IMR-90 (cell line): Measurements from ENCODE around the gene PLXNC1. TPM values are rescaled to one million over a fixed set of nuclear protein-coding genes. Genes with fewer than 3 reads are reported as not detected.

Experiments
- ATAC-seq: fragments of 200-7000 bp; cut with Tn5 transposase; 2 replicates; pipeline ENCODE4 v1.9.1; 2020; ENCODE audit warnings: low read depth, mild to moderate bottlenecking, moderate library complexity
- BruUV-seq: library from RNA; stranded (reverse); fragments of 400-500 nt; replicated peaks from 2 replicates; lab custom pipeline; 2021; lab: Mats Ljungman, UMichigan
- CTCF ChIA-PET: fragments of 300-600 bp; formaldehyde crosslinking; extraction: SDS; loops from one replicate; lab custom pipeline; 2021; ENCODE audit warnings: antibody characterized with exemption; lab: Yijun Ruan, JAX
- POLR2A ChIA-PET: fragments of 300-600 bp; sonication (Branson Sonifier 250); formaldehyde crosslinking; loops from one replicate; lab custom pipeline; 2022; ENCODE audit warnings: antibody characterized with exemption; ENCODE audit not compliant: unreplicated experiment; lab: Charles Lee
- DNase-seq: peaks from one replicate; pipeline ENCODE4 v3.0.0; 2013
- H2AFZ ChIP-seq: replicated peaks from 2 replicates; pipeline ENCODE3; 2013; ENCODE audit warnings: low read length, mild to moderate bottlenecking; ENCODE audit not compliant: poor library complexity
- H2AK5ac ChIP-seq: 2 replicates; pipeline ENCODE4 v1.6.1; 2013; ENCODE audit warnings: low read depth, low read length, inconsistent platforms
- H2AK9ac ChIP-seq: replicated peaks from 2 replicates; pipeline ENCODE3; 2013; ENCODE audit warnings: mild to moderate bottlenecking, low read depth, low read length, moderate library complexity; ENCODE audit not compliant: poor library complexity
- H2BK120ac ChIP-seq: 2 replicates; pipeline ENCODE4 v1.6.1; 2013; ENCODE audit warnings: low read depth, low read length, inconsistent platforms
- H2BK15ac ChIP-seq: 3 replicates; pipeline ENCODE4 v1.6.1; 2013; ENCODE audit warnings: low read depth, low read length, inconsistent platforms
- H2BK20ac ChIP-seq: 2 replicates; pipeline ENCODE4 v1.6.1; 2013; ENCODE audit warnings: low read depth, mild to moderate bottlenecking, inconsistent platforms, low read length, moderate library complexity
- H2BK5ac ChIP-seq: 2 replicates; pipeline ENCODE4 v1.6.1; 2013; ENCODE audit warnings: mild to moderate bottlenecking, low read depth, low read length, inconsistent platforms; ENCODE audit not compliant: poor library complexity, severe bottlenecking
- H3K14ac ChIP-seq: replicated peaks from 2 replicates; pipeline ENCODE4 v1.6.1; 2013; ENCODE audit warnings: low read depth, low read length, inconsistent platforms
- H3K18ac ChIP-seq: 2 replicates; pipeline ENCODE4 v1.6.1; 2013; ENCODE audit warnings: low read depth, low read length, control low read depth
- H3K23ac ChIP-seq: 2 replicates; pipeline ENCODE4 v1.6.1; 2013; ENCODE audit warnings: low read depth, low read length, inconsistent platforms
- H3K27ac ChIP-seq: 2 replicates; pipeline ENCODE4 v1.5.1; 2013; ENCODE audit warnings: mild to moderate bottlenecking, control low read depth, low read length; ENCODE audit not compliant: insufficient read depth
- H3K27me3 ChIP-seq: 2 replicates; pipeline ENCODE4 v1.6.1; 2013; ENCODE audit warnings: low read length; ENCODE audit not compliant: control insufficient read depth, insufficient read depth
- H3K36me3 ChIP-seq: 2 replicates; pipeline ENCODE4 v1.6.1; 2013; ENCODE audit warnings: low read length, mixed read lengths; ENCODE audit not compliant: control insufficient read depth, insufficient read depth
- H3K4ac ChIP-seq: 2 replicates; pipeline ENCODE4 v1.6.1; 2013; ENCODE audit warnings: low read depth, low read length, inconsistent platforms
- H3K4me1 ChIP-seq: 2 replicates; pipeline ENCODE4 v1.6.1; 2013; ENCODE audit warnings: low read length, mixed read lengths; ENCODE audit not compliant: control insufficient read depth, insufficient read depth
- H3K4me2 ChIP-seq: 2 replicates; pipeline ENCODE4 v1.6.1; 2013; ENCODE audit warnings: low read depth, mild to moderate bottlenecking, control low read depth, low read length, moderate library complexity
- H3K4me3 ChIP-seq: 2 replicates; pipeline ENCODE4 v1.5.1; 2013; ENCODE audit warnings: low read depth, mild to moderate bottlenecking, control low read depth, low read length, moderate library complexity; ENCODE audit not compliant: insufficient read depth
- H3K56ac ChIP-seq: 2 replicates; pipeline ENCODE4 v1.6.1; 2013; ENCODE audit warnings: low read length, inconsistent platforms; ENCODE audit not compliant: insufficient read depth; ENCODE audit errors: extremely low read depth
- H3K79me1 ChIP-seq, 2 experiments: 2 replicates each; pipeline ENCODE4 v1.6.1; 2013; ENCODE audit warnings: low read length in 2 of 2, inconsistent platforms in 1 of 2, low read depth in 1 of 2
- H3K9ac ChIP-seq: 2 replicates; pipeline ENCODE4 v1.6.1; 2013; ENCODE audit warnings: low read depth, low read length, control low read depth
- H3K9me1 ChIP-seq: 2 replicates; pipeline ENCODE4 v1.6.1; 2013; ENCODE audit warnings: low read length, inconsistent platforms; ENCODE audit not compliant: insufficient read depth
- H3K9me3 ChIP-seq: 2 replicates; pipeline ENCODE4 v1.6.1; 2013; ENCODE audit warnings: low read length; ENCODE audit not compliant: control insufficient read depth, insufficient read depth
- H4K20me1 ChIP-seq: 2 replicates; pipeline ENCODE4 v1.6.1; 2013; ENCODE audit warnings: low read length, inconsistent platforms; ENCODE audit not compliant: insufficient read depth
- H4K5ac ChIP-seq: 2 replicates; pipeline ENCODE4 v1.6.1; 2013; ENCODE audit warnings: mild to moderate bottlenecking, low read depth, low read length, control low read depth
- H4K8ac ChIP-seq, 2 experiments: 2 replicates each; pipeline ENCODE4 v1.6.1; 2013; ENCODE audit warnings: low read depth in 2 of 2, low read length in 2 of 2, control low read depth in 1 of 2, inconsistent platforms in 1 of 2
- H4K91ac ChIP-seq: 2 replicates; pipeline ENCODE4 v1.6.1; 2013; ENCODE audit warnings: low read depth, low read length, inconsistent platforms; ENCODE audit not compliant: insufficient read depth
- BHLHE40 ChIP-seq: fragments of 150-350 bp; IDR thresholded peaks from 2 replicates; pipeline ENCODE4 v1.6.1; 2016; ENCODE audit warnings: mild to moderate bottlenecking, low read depth, low read length
- CHD1 ChIP-seq: IDR thresholded peaks from 2 replicates; pipeline ENCODE4 v1.6.1; 2012; ENCODE audit warnings: low read depth, low read length, improper control_type of control experiment
- SMC3 ChIP-seq: fragments of 150-350 bp; IDR thresholded peaks from 2 replicates; pipeline ENCODE4 v1.6.1; 2016; ENCODE audit warnings: low read depth, mild to moderate bottlenecking, antibody characterized with exemption, low read length, moderate library complexity
- WGBS, 2 experiments: methylation state at CpG; one replicate each; pipeline versions ENCODE4 v1.1.5 to v1.1.7; 2013; ENCODE audit warnings: missing lambda C conversion rate in 2 of 2; ENCODE audit not compliant: insufficient read length in 1 of 2; ENCODE audit errors: extremely low coverage in 2 of 2; 5-methylcytosine and 5-hydroxymethylcytosine counted together
- dilution Hi-C: fragments of 300-500 bp; cut with HindIII; formaldehyde crosslinking; loops from one replicate; pipeline ENCODE4 v1.14.3; 2018; ENCODE audit warnings: low sequenced_read_pairs; ENCODE audit not compliant: unreplicated experiment
- in situ Hi-C: fragments of 300-500 bp; cut with MboI; formaldehyde crosslinking; loops from 3 replicates; pipeline ENCODE4 v1.14.3; 2019; ENCODE audit warnings: low sequenced_read_pairs, inconsistent platforms, mixed read lengths
- intact Hi-C: fragments of 100-400 bp; cut with micrococcal nuclease; formaldehyde crosslinking; loops from 2 replicates; pipeline ENCODE4 v1.10.0; 2022
- polyA plus RNA-seq, 3 experiments: library from polyadenylated mRNA; depleted of rRNA; stranded (reverse); fragments of >200 nt; gene quantifications; 2 replicates each; pipeline ENCODE4 v1.2.3, GENCODE V29; 2012; ENCODE audit warnings: low replicate concordance in 1 of 3
- total RNA-seq: library from RNA; depleted of rRNA; stranded (reverse); fragments of >200 nt; gene quantifications from 2 replicates; pipeline ENCODE4 v1.2.3, GENCODE V29; 2012
- TF ChIP-seq, protein P1 (sequence below): fragments of 150-350 bp; IDR thresholded peaks from 2 replicates; pipeline ENCODE4 v1.6.1; 2016; ENCODE audit warnings: low read depth, mild to moderate bottlenecking, low read length, moderate library complexity, borderline replicate concordance

The PLXNC1 gene
- total and polyA plus RNA-seq, 2 of the 4 experiments (the other 2 are of a cell fraction), result 1.0 to 1.6 TPM

- Histone ChIP-seq H2BK5ac (no peak overlapping the region), H2AFZ (no peak overlapping the region), H2AK5ac (no peak overlapping the region), H3K4ac (no peak overlapping the region), H3K23ac (no peak overlapping the region), H4K91ac (no peak overlapping the region), H3K27me3 (no peaks in the 10 kb centered on the region), H4K5ac (no peak overlapping the region), H3K27ac (no peak overlapping the region), H3K18ac (no peak overlapping the region), H4K8ac (no peak overlapping the region), H2AK9ac (no peak overlapping the region), H2BK15ac (no peak overlapping the region), H3K56ac (no peak overlapping the region), H2BK120ac (no peak overlapping the region), H3K4me1 (peaks cover 12% of the 10 kb centered on the region), H3K4me3 (no peak overlapping the region), H3K79me1 (no peaks in the 10 kb centered on the region), H3K9me1 (peaks cover 5% of the 10 kb centered on the region), H3K9me3 (no peaks in the 10 kb centered on the region), H4K20me1 (no peaks in the 10 kb centered on the region), H3K36me3 (no peaks in the 10 kb centered on the region), H2BK20ac (no peak overlapping the region), H3K9ac (no peak overlapping the region), H3K4me2 (no peak overlapping the region), H3K14ac (no peak overlapping the region)
- CTCF ChIA-PET, result no interaction called here
- DNase-seq, result no peak
- 87% methylated on average over 3 of the region's 19 CpGs; no CpG with 5 or more reads in 1 of the 2 experiments for WGBS, 2 experiments
- in situ Hi-C loops (no loop called here), intact Hi-C loops (loop anchor here (5.0 kb wide), 2 partner anchors 93 to 162 kb away; no protein-coding TSS in a partner anchor), dilution Hi-C loops (no loop called here)
- POLR2A ChIA-PET, result no interaction called here
- BruUV-seq, result no TSS peak
- no peak for ATAC-seq
- no peak for TF ChIP-seq CHD1
- TF ChIP-seq SMC3, result no peak
- TF ChIP-seq, protein P1, sequence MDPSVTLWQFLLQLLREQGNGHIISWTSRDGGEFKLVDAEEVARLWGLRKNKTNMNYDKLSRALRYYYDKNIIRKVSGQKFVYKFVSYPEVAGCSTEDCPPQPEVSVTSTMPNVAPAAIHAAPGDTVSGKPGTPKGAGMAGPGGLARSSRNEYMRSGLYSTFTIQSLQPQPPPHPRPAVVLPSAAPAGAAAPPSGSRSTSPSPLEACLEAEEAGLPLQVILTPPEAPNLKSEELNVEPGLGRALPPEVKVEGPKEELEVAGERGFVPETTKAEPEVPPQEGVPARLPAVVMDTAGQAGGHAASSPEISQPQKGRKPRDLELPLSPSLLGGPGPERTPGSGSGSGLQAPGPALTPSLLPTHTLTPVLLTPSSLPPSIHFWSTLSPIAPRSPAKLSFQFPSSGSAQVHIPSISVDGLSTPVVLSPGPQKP, result no peak
- TF ChIP-seq BHLHE40, result no peak
These were observed 116.5 kb downstream of the PLXNC1 start for GRCh38 chr12:94264736-94265485.
